NCI-H345 (cell line): ENCODE results near the gene MYPN.
"Not testable (repeated sequence)": the region's sequence is repeated elsewhere in the genome, so short reads cannot be mapped to it uniquely, and the experiment has no call there.

Source experiments
- DNase-seq: peaks from one replicate; lab custom pipeline; 2025; lab: John Stamatoyannopoulos, UW

Gene MYPN

GRCh38 chr10:68109331-68109730 lies at the start of gene MYPN:
Gene MYPN (plus strand): TSS chr10:68109488. CDS start chr10:68121439, 11,951 bp downstream.
- DNase-seq, result no peak

GRCh38 chr10:68067029-68067428 lies 42.3 kb upstream of the MYPN start:
- DNase-seq, result no peak

- no peak for DNase-seq
Observed at GRCh38 chr10:68067508-68067907, 41.8 kb upstream of the MYPN start.

GRCh38 chr10:68073631-68074030 lies 35.7 kb upstream of the MYPN start:
- DNase-seq, result no peak

GRCh38 chr10:68074031-68074774 lies 35.1 kb upstream of the MYPN start:
- no peak for DNase-seq

GRCh38 chr10:68074775-68075549 lies 34.3 kb upstream of the MYPN start, which contains the start of gene HERC4:
Gene HERC4 (minus strand): TSS chr10:68075283. CDS start chr10:68073108, 2,175 bp downstream.
- peak; percentile 88 for DNase-seq

- DNase-seq, result no peak
Observed at GRCh38 chr10:68075550-68076004, 33.7 kb upstream of the MYPN start.

GRCh38 chr10:68076081-68076480 lies 33.2 kb upstream of the MYPN start:
- not testable (repeated sequence) for DNase-seq

GRCh38 chr10:68077026-68077425 lies 32.3 kb upstream of the MYPN start:
- DNase-seq, result no peak

GRCh38 chr10:68079434-68079833 lies 29.9 kb upstream of the MYPN start:
- no peak for DNase-seq

GRCh38 chr10:68080853-68081431 lies 28.3 kb upstream of the MYPN start:
- DNase-seq, result no peak

GRCh38 chr10:68081916-68082315 lies 27.4 kb upstream of the MYPN start:
- no peak for DNase-seq

- DNase-seq, result no peak
Observed at GRCh38 chr10:68082872-68083271, 26.4 kb upstream of the MYPN start.

GRCh38 chr10:68083953-68084352 lies 25.3 kb upstream of the MYPN start:
- DNase-seq, result no peak

- DNase-seq, result no peak
Observed at GRCh38 chr10:68084469-68084868, 24.8 kb upstream of the MYPN start.

GRCh38 chr10:68086011-68086410 lies 23.3 kb upstream of the MYPN start:
- no peak for DNase-seq

GRCh38 chr10:68086910-68087684 lies 22.2 kb upstream of the MYPN start:
- DNase-seq, result no peak

GRCh38 chr10:68087685-68088401 lies 21.4 kb upstream of the MYPN start:
- no peak for DNase-seq

GRCh38 chr10:68088740-68089139 lies 20.5 kb upstream of the MYPN start:
- DNase-seq, result no peak

- no peak for DNase-seq
Observed at GRCh38 chr10:68090586-68090985, 18.7 kb upstream of the MYPN start.

GRCh38 chr10:68092512-68092911 lies 16.8 kb upstream of the MYPN start:
- no peak for DNase-seq
